GM13976 (cell line): Measurements from ENCODE around the gene ATP10A.

Experiments used
- DNase-seq: peaks from one replicate; pipeline ENCODE4 v3.0.0; 2012; ENCODE audit warnings: low spot score
- CTCF ChIP-seq: IDR thresholded peaks from 2 replicates; pipeline ENCODE4 v1.5.1; 2012; ENCODE audit warnings: borderline replicate concordance, mild to moderate bottlenecking; ENCODE audit not compliant: insufficient read depth; ENCODE audit errors: extremely low read depth, missing control alignments, control extremely low read depth
- in situ Hi-C: fragments of 300-500 bp; cut with MboI; formaldehyde crosslinking; loops from one replicate; pipeline ENCODE4 v1.12.0; 2022; ENCODE audit warnings: low sequenced_read_pairs, mixed read lengths, inconsistent platforms; ENCODE audit not compliant: unreplicated experiment

The ATP10A gene

GRCh38 chr15:25876231-25877140 lies 13.4 kb upstream of the ATP10A start:
- in situ Hi-C loops, result no loop called here
- no peak for TF ChIP-seq CTCF
- DNase-seq, result no peak

- in situ Hi-C loops, result no loop called here
- DNase-seq, result no peak
- TF ChIP-seq CTCF, result no peak
Observed at GRCh38 chr15:25875566-25875965, 12.4 kb upstream of the ATP10A start.

- in situ Hi-C loops, result no loop called here
- no peak for TF ChIP-seq CTCF
- no peak for DNase-seq
Observed at GRCh38 chr15:25874379-25874778, 11.3 kb upstream of the ATP10A start.

GRCh38 chr15:25871403-25871802 lies 8.3 kb upstream of the ATP10A start:
- in situ Hi-C loops, result no loop called here
- no peak for DNase-seq
- TF ChIP-seq CTCF, result no peak

GRCh38 chr15:25870938-25871337 lies 7.8 kb upstream of the ATP10A start:
- no peak for DNase-seq
- no peak for TF ChIP-seq CTCF
- in situ Hi-C loops, result no loop called here

GRCh38 chr15:25869701-25870100 lies 6.6 kb upstream of the ATP10A start:
- DNase-seq, result no peak
- in situ Hi-C loops, result no loop called here
- no peak for TF ChIP-seq CTCF
